Erythroblast (primary cell): Measurements from ENCODE around the gene CDC16.

ENCODE experiments used
- GATA1 ChIP-seq: IDR thresholded peaks from 2 replicates; pipeline ENCODE4 v1.6.1; 2011; ENCODE audit warnings: low read depth, mild to moderate bottlenecking, control low read depth, low read length, moderate library complexity
- POLR2A ChIP-seq: IDR thresholded peaks from 2 replicates; pipeline ENCODE4 v1.6.1; 2011; ENCODE audit warnings: mild to moderate bottlenecking, low read length

DNA sequence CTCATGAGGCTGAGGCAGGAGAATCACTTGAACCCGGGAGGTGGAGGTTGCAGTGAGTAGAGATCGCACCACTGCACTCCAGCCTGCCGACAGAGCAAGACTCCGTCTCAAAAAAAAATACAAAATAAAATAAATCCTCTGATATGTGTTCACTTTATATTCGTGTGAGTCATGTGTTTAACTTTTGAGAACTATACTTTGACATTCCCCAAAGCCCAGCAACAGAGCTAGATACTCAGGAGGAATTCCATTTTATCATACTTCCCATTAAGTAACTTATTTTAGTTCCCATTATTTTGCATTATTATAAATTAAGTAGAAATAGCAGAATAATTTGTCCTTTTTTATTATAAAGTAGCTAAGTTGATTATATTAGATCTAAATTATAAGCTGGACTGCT, 76.3 kb downstream of the CDC16 start:
- TF ChIP-seq POLR2A (no peak), GATA1 (no peak)
